ENCODE data around the gene LRMDA. TPM values are rescaled to one million over a fixed set of nuclear protein-coding genes. Genes with fewer than 3 reads are reported as not detected.
"Not testable (repeated sequence)": the region's sequence is repeated elsewhere in the genome, so short reads cannot be mapped to it uniquely, and the experiment has no call there.

LRMDA gene
- total RNA-seq, 2 donors from 2014 or later, result not detected

DNA sequence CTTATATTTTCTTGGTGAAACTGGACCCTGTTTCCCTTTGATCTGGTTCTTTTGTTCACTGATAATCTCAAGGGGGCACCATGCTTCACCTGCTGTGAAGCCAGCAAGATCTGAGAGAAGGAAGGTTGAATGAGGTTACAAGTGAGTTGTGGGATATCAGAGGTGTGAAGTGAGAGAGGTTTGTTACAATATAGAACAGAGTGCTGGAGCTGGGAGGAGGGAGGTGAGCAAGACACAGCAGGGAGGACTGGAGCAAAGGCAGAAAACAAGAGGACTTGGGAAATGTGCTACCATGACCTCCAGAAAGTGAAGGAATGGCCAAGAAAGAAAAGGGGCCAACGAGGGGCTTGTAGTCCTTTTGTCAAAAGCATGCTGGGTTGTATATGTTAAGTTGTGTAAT lies 156.6 kb downstream of the LRMDA start:
- Mint-ChIP-seq H3K9me3 (peaks cover 13 to 19% of the 10 kb centered on the region in 2 donors), H3K27ac (no peak overlapping the region), H3K36me3 (peaks cover 0 to 3% of the 10 kb centered on the region in 2 donors)
- DNase-seq (ENCODE audit: low spot score in 2 of 2) (no peak), ATAC-seq (no peak)

DNA sequence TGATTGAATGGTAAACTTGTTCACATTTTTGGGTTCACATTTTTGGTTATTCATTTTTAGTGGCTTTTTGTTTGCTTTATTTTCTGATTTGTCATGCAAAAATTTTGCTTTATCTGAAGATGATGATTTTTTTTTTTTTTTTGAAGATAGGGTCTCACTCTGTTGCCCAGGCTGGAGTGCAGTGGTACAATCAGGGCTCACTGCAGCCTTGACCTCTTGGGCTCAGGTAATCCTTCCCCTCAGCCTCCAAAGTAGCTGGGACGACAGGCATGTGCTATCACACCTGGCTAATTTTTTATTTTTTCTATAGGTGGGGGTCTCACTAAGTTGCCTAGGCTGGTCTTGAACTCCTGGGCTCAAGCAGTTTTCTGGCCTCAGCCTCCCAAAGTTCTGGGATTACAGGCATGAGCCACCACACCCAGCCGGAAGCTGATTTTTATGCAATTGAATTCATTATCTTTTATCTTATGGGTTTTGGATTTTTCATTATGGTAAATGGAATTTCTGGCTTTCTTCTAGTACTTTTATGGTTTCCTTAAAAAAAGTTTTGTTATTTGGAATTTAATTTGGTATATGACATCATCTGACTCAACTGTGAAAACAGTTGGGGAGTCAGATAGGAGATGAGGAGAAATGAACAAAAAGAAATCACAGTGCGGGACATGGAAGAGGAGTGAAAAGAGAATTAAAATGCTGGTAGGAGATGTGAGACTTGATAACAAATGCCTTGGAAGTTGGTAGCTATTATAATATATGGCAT lies 158.7 kb downstream of the LRMDA start:
- no peak for DNase-seq (ENCODE audit: low spot score in 2 of 2)
- no peak overlapping the region for H3K27ac Mint-ChIP-seq
- ATAC-seq, result no peak

DNA sequence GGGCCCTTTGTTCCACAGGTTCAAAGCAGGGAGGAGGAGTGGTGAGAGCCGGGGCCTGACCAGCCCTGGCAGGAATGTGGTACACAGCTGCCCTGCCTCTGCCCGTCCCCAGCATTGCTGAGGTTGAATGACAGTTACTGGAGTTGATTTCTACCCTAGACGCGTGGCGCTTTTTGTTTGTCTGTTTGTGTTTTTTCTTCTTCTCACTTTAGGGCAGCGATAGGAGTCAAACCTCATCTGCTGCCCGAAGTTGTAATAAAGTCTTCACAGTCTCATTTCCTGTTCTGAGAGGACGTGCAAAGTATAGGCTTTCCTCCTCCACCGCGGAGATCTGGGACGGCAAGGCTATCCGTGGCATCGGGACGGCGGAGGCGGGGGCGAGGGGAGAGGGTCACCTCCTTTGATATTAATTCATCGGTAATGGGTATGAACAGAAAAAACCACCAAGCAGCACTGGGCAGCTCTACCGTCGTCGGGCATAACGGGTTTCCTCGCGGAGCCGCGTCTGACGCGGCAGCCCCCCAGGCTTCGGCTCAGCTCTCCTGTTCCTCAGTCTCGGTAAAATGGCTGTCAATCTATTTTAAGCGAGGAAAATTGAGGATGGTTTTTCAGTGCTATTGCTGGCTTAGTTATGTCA lies 160.8 kb downstream of the LRMDA start:
- H3K36me3 Mint-ChIP-seq, result no peaks in the 10 kb centered on the region
- no peak for ATAC-seq
- no peak overlapping the region for H3K27ac Mint-ChIP-seq
- no peaks in the 10 kb centered on the region for H3K9me3 Mint-ChIP-seq
- DNase-seq (ENCODE audit: low spot score in 2 of 2), result no peak

More for the DNA sequence above, 158.7 kb downstream of the LRMDA start:
- H3K9me3 Mint-ChIP-seq, result peaks cover 0 to 6% of the 10 kb centered on the region in 2 donors
- H3K36me3 Mint-ChIP-seq, result no peaks in the 10 kb centered on the region

DNA sequence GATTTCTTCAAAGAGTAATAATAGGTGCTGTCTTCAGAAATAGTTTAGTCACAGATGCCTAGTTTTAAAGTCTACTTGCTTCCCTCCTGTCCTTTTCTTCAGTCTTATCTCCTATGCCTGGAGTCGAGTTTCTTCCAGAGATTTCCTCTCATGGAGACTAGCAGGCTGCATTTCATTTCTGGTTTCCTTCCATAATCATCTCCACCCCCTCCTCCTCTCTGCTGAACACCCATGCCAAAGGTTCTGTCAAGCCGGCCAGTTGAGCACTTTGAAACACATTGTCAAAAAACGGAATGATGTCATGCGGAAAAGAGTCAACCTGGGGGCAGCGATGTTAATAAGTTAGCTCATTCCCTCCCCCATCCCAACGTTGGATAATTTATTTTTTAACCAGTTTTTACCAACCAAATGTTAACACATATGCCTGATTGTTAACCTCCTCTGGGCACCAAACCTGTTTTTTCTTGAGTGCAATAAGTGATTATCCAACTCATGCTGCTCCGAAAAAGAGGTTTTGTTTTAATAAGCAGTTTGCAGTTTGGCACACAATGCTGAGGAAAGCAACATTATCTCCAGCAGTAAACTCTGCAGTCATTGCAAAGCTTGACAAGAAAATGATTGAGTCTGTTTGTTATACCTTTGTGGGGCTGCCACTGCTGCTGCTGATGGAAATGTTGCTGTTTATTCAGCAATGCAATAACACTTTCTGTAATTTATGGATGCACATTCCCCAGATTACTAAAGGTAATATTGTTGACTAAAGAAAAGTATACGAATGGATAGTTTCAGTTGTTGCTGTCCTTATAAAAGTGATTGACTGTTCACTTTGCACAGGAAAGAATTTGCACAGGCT lies 161.6 kb downstream of the LRMDA start:
- ATAC-seq, result no peak
- H3K27ac Mint-ChIP-seq, result no peak overlapping the region
- no peak for DNase-seq (ENCODE audit: low spot score in 2 of 2)
- H3K36me3 Mint-ChIP-seq, result no peaks in the 10 kb centered on the region
- H3K9me3 Mint-ChIP-seq, result no peaks in the 10 kb centered on the region

GRCh38 chr10:75593692-75594556 lies 162.5 kb downstream of the LRMDA start:
- DNase-seq (ENCODE audit: low spot score in 2 of 2) (no peak), ATAC-seq (no peak)
- Mint-ChIP-seq H3K36me3 (no peaks in the 10 kb centered on the region), H3K27ac (no peak overlapping the region), H3K9me3 (no peaks in the 10 kb centered on the region)

DNA sequence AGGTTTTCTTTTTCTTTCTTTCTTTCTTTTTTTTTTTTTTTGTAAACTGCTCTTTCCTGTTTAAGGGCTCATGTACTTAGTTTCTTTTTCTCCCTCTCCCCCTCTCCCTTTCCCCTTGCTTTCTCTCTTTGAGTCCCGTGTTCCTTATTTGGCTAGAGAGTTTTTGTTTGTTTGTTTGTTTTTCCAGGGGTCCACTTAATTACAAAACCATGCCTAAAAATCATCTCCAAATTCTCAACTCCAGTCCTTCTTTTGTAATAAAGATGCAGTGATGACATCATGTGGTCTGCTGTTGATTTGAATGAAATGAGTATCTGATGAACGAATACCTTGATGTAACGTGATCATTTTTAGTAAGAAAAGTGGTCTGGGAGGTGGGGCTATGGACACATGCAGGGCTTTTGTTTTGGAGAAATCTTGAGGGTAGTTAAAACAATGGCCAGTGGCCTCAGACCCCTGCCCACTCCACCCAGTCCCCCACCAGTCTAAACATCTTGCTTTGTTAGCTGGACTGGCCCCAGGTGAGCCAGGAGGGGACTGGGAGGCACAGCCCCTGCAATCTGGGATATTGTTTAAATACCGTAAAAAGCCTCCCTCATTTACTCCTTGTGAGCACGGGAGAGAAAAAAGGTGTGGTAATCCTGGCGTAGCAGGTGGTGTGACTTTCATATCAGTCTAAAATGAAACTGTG lies 165.7 kb downstream of the LRMDA start:
- no peak for DNase-seq (ENCODE audit: low spot score in 2 of 2)
- H3K36me3 Mint-ChIP-seq, result no peaks in the 10 kb centered on the region
- no peak overlapping the region for H3K27ac Mint-ChIP-seq
- no peaks in the 10 kb centered on the region for H3K9me3 Mint-ChIP-seq
- no peak for ATAC-seq

- ATAC-seq (no peak), DNase-seq (ENCODE audit: low spot score in 2 of 2) (no peak)
- no peaks in the 10 kb centered on the region for H3K36me3 Mint-ChIP-seq
- no peak overlapping the region for H3K27ac Mint-ChIP-seq
- no peaks in the 10 kb centered on the region for H3K9me3 Mint-ChIP-seq
These were observed 166.5 kb downstream of the LRMDA start for GRCh38 chr10:75597773-75598440.

DNA sequence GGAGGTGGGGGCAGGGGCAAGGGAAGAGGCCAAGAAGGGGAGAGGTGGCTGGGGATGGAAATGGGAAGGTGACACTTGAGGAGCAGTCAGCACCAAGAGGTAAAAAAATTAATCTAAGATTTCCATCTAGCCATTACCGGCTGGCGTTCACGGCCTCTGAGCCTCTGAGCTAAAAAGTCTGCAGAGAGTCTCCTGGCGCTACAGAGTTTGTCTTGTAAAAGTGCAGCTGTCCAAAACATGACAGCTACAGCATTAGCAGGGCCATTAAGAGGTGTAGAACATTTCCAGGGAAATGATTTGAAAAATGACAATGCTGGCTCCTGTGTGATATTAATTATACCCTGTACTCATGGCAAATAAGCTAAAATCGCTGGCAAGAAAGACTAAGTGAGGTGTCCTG lies 167.6 kb downstream of the LRMDA start:
- DNase-seq (ENCODE audit: low spot score in 2 of 2) (no peak), ATAC-seq (no peak)
- H3K9me3 Mint-ChIP-seq, result no peaks in the 10 kb centered on the region
- H3K27ac Mint-ChIP-seq, result no peak overlapping the region
- no peaks in the 10 kb centered on the region for H3K36me3 Mint-ChIP-seq

GRCh38 chr10:75599875-75600648 lies 168.6 kb downstream of the LRMDA start:
- Mint-ChIP-seq H3K27ac (no peak overlapping the region), H3K36me3 (no peaks in the 10 kb centered on the region), H3K9me3 (no peaks in the 10 kb centered on the region)
- DNase-seq (ENCODE audit: low spot score in 2 of 2) (no peak), ATAC-seq (no peak)

- no peak for ATAC-seq
These were observed 169.4 kb downstream of the LRMDA start for GRCh38 chr10:75600833-75601232.

DNA sequence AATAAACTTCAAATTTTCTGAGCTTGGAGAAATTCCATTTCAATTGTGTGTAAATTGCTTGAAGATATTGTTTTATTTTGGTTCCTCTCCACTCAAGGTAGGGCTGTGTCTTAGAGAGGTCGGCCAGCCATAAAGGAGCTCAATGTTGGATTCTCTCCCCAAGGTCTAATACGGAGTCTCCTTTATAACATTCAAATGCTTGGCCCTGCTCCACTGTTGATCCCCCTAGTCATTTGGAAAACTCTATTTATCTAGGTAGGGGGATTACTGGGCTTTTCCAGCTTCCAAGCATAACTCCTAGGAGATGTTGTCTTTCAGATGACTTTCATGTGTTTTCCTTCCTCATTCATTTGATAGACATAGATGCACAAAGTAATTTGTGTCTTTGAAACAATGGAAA lies 170.9 kb downstream of the LRMDA start:
- DNase-seq (ENCODE audit: low spot score in 2 of 2) (no peak), ATAC-seq (no peak)
- Mint-ChIP-seq H3K36me3 (no peaks in the 10 kb centered on the region), H3K27ac (no peak overlapping the region), H3K9me3 (no peaks in the 10 kb centered on the region)

More at GRCh38 chr10:75600833-75601232, 169.4 kb downstream of the LRMDA start:
- Mint-ChIP-seq H3K36me3 (no peaks in the 10 kb centered on the region), H3K27ac (no peak overlapping the region), H3K9me3 (no peaks in the 10 kb centered on the region)
- no peak for DNase-seq (ENCODE audit: low spot score in 2 of 2)

- DNase-seq (ENCODE audit: low spot score in 2 of 2) (no peak), ATAC-seq (no peak)
- Mint-ChIP-seq H3K27ac (no peak overlapping the region), H3K9me3 (no peaks in the 10 kb centered on the region), H3K36me3 (no peaks in the 10 kb centered on the region)
These were observed 173.7 kb downstream of the LRMDA start for GRCh38 chr10:75605096-75605495.

GRCh38 chr10:75605795-75606194 lies 174.4 kb downstream of the LRMDA start:
- H3K9me3 Mint-ChIP-seq; H3K27ac Mint-ChIP-seq; DNase-seq (ENCODE audit: low spot score in 2 of 2); ATAC-seq; H3K36me3 Mint-ChIP-seq: not testable (repeated sequence)

- ATAC-seq (no peak), DNase-seq (ENCODE audit: low spot score in 2 of 2) (no peak)
- Mint-ChIP-seq H3K9me3 (no peaks in the 10 kb centered on the region), H3K36me3 (no peaks in the 10 kb centered on the region), H3K27ac (no peak overlapping the region)
These were observed 174.9 kb downstream of the LRMDA start for GRCh38 chr10:75606203-75606779.
